Keratinocyte (primary cell): Measurements from ENCODE around the gene TSKU. TPM values are rescaled to one million over a fixed set of nuclear protein-coding genes. Genes with fewer than 3 reads are reported as not detected.
"Not testable (repeated sequence)": the region's sequence is repeated elsewhere in the genome, so short reads cannot be mapped to it uniquely, and the experiment has no call there.

Source experiments
- DNase-seq: peaks from one replicate; pipeline ENCODE4 v3.0.0-alpha.2; 2011; ENCODE audit warnings: low read depth, missing footprints, low spot score
- FAIRE-seq: peaks from 2 replicates; lab custom pipeline; 2011; peaks lifted over from hg19 to GRCh38; lab: Jason Lieb, UNC
- H2AFZ ChIP-seq: 2 replicates; pipeline ENCODE4 v1.6.0; 2012; ENCODE audit warnings: low read length, control low read depth, inconsistent platforms; ENCODE audit not compliant: control insufficient read depth
- H3K27ac ChIP-seq: 2 replicates; pipeline ENCODE4 v1.5.1; 2011; ENCODE audit warnings: low read length; ENCODE audit not compliant: control insufficient read depth, insufficient read depth
- H3K27me3 ChIP-seq: 3 replicates; pipeline ENCODE4 v1.6.0; 2011; ENCODE audit warnings: low read length; ENCODE audit not compliant: control insufficient read depth, insufficient read depth; ENCODE audit errors: extremely low read depth
- H3K36me3 ChIP-seq, 2 experiments: 2 replicates in 1 of 2; 3 replicates in 1 of 2; pipeline ENCODE4 v1.5.1; 2011; ENCODE audit warnings: low read length in 2 of 2, mild to moderate bottlenecking in 1 of 2; ENCODE audit not compliant: control insufficient read depth in 2 of 2, insufficient read depth in 2 of 2; ENCODE audit errors: extremely low read depth in 1 of 2
- H3K4me1 ChIP-seq: 3 replicates; pipeline ENCODE4 v1.5.1; 2011; ENCODE audit warnings: low read length; ENCODE audit not compliant: control insufficient read depth, insufficient read depth; ENCODE audit errors: extremely low read depth
- H3K4me2 ChIP-seq: 3 replicates; pipeline ENCODE4 v1.6.0; 2011; ENCODE audit warnings: low read depth, low read length; ENCODE audit not compliant: control insufficient read depth, insufficient read depth; ENCODE audit errors: extremely low read depth
- H3K4me3 ChIP-seq, 3 experiments: fragments of 200-600 bp in 1 of 3; sonication (generic) in 1 of 3; 2 replicates in 2 of 3; 3 replicates in 1 of 3; pipeline ENCODE4 v1.5.1; 2011 to 2016; ENCODE audit warnings: low read length in 3 of 3, mild to moderate bottlenecking in 3 of 3, control low read depth in 2 of 3, inconsistent platforms in 1 of 3, low read depth in 1 of 3, mixed read lengths in 1 of 3, mixed run types in 1 of 3, moderate library complexity in 1 of 3; ENCODE audit not compliant: control insufficient read depth in 2 of 3, insufficient read depth in 2 of 3; ENCODE audit errors: extremely low read depth in 1 of 3
- H3K79me2 ChIP-seq: 2 replicates; pipeline ENCODE4 v1.6.0; 2012; ENCODE audit warnings: low read length; ENCODE audit not compliant: control insufficient read depth, insufficient read depth
- H3K9ac ChIP-seq: 3 replicates; pipeline ENCODE4 v1.6.0; 2011; ENCODE audit warnings: low read length; ENCODE audit not compliant: control insufficient read depth, insufficient read depth; ENCODE audit errors: extremely low read depth
- H3K9me1 ChIP-seq: 3 replicates; pipeline ENCODE4 v1.6.0; 2011; ENCODE audit warnings: low read length; ENCODE audit not compliant: control insufficient read depth, insufficient read depth; ENCODE audit errors: extremely low read depth
- H3K9me3 ChIP-seq: 2 replicates; pipeline ENCODE4 v1.5.1; 2012; ENCODE audit warnings: low read depth, low read length; ENCODE audit not compliant: control insufficient read depth
- H4K20me1 ChIP-seq: 3 replicates; pipeline ENCODE4 v1.6.0; 2011; ENCODE audit warnings: low read length; ENCODE audit not compliant: control insufficient read depth, insufficient read depth; ENCODE audit errors: extremely low read depth
- CTCF ChIP-seq, 3 experiments: IDR thresholded peaks in 1 of 3; conservative IDR thresholded peaks in 1 of 3; optimal IDR thresholded peaks in 1 of 3; 2 replicates in 2 of 3; 3 replicates in 1 of 3; pipeline versions ENCODE3 to v1.5.1; 2011; ENCODE audit warnings: low read length in 3 of 3, mild to moderate bottlenecking in 3 of 3, moderate library complexity in 2 of 3, control low read depth in 1 of 3, inconsistent platforms in 1 of 3; ENCODE audit not compliant: insufficient read depth in 2 of 3; ENCODE audit errors: extremely low read depth in 1 of 3
- EZH2 ChIP-seq: IDR thresholded peaks from one replicate; pipeline ENCODE4 v1.6.1; 2012; ENCODE audit warnings: inconsistent platforms, mild to moderate bottlenecking, low read length, moderate library complexity
- dilution Hi-C: fragments of 300-500 bp; cut with MboI; formaldehyde crosslinking; loops from one replicate; pipeline ENCODE4 v1.7.0; 2020; ENCODE audit warnings: low sequenced_read_pairs; ENCODE audit not compliant: extremely low pct_ligation_motif_present
- polyA plus RNA-seq, 5 experiments: library from polyadenylated mRNA; depleted of rRNA in 3 of 5; stranded (reverse) in 3 of 5; stranded (forward) in 1 of 5; unstranded in 1 of 5; fragments of >200 nt; gene quantifications; 1 replicate in 1 of 5; 2 replicates in 3 of 5; 3 replicates in 1 of 5; pipeline versions ENCODE4 v1.2.1 to v1.2.3, GENCODE V29; 2011 to 2012; ENCODE audit warnings: missing spikeins in 2 of 5, low read depth in 1 of 5, low replicate concordance in 1 of 5

The TSKU gene
- polyA plus RNA-seq, 1 donor (not counting 4 experiments of a cell fraction or from before 2014, with no cell fraction given), result 22.8 TPM

- Histone ChIP-seq H3K27me3 (no peaks in the 10 kb centered on the region), H3K4me3 (no peak overlapping the region), H3K9me1 (no peaks in the 10 kb centered on the region), H3K79me2 (no peaks in the 10 kb centered on the region), H3K36me3 (no peaks in the 10 kb centered on the region), H3K4me1 (peaks cover 11% of the 10 kb centered on the region), H3K4me2 (no peak overlapping the region), H3K9me3 (no peaks in the 10 kb centered on the region), H2AFZ (no peak overlapping the region), H3K9ac (no peak overlapping the region), H4K20me1 (no peaks in the 10 kb centered on the region), H3K27ac (no peak overlapping the region)
- FAIRE-seq, result no peak
- TF ChIP-seq EZH2 (no peak), CTCF (optimal IDR thresholded peaks at IDR 0.05 in 1 of 3, IDR thresholded peaks at IDR 0.05 in 1 of 3, conservative IDR thresholded peaks at IDR 0.05 in 1 of 3; ENCODE audit: extremely low read depth in 1 of 3, insufficient read depth in 2 of 3, low read length in 3 of 3) (no peak)
- DNase-seq, result no peak
- dilution Hi-C loops, result no loop called here
These were observed 28.1 kb downstream of the TSKU start for GRCh38 chr11:76811259-76811658.

- Histone ChIP-seq H3K9me3 (no peaks in the 10 kb centered on the region), H2AFZ (no peak overlapping the region), H3K4me2 (no peak overlapping the region), H3K79me2 (no peaks in the 10 kb centered on the region), H3K27me3 (no peaks in the 10 kb centered on the region), H3K4me3 (no peak overlapping the region), H3K9me1 (no peaks in the 10 kb centered on the region), H3K36me3 (no peaks in the 10 kb centered on the region), H3K27ac (no peak overlapping the region), H3K4me1 (peaks cover 5% of the 10 kb centered on the region), H4K20me1 (no peaks in the 10 kb centered on the region), H3K9ac (no peak overlapping the region)
- no peak for TF ChIP-seq CTCF (optimal IDR thresholded peaks at IDR 0.05 in 1 of 3, IDR thresholded peaks at IDR 0.05 in 1 of 3, conservative IDR thresholded peaks at IDR 0.05 in 1 of 3; ENCODE audit: extremely low read depth in 1 of 3, insufficient read depth in 2 of 3, low read length in 3 of 3)
- no peak for TF ChIP-seq EZH2
- dilution Hi-C loops, result no loop called here
- FAIRE-seq (no peak), DNase-seq (no peak)
These were observed 31.3 kb downstream of the TSKU start for GRCh38 chr11:76814414-76814813.

- H3K27ac ChIP-seq, FAIRE-seq, H3K4me2 ChIP-seq, H4K20me1 ChIP-seq, DNase-seq, H3K4me3 ChIP-seq, H3K36me3 ChIP-seq, H3K9ac ChIP-seq, H3K27me3 ChIP-seq, H3K79me2 ChIP-seq, H3K9me3 ChIP-seq, H3K9me1 ChIP-seq, H2AFZ ChIP-seq, H3K4me1 ChIP-seq, dilution Hi-C loops: not testable (repeated sequence)
These were observed 32.5 kb downstream of the TSKU start for GRCh38 chr11:76815678-76816077.
